BJ (cell line): ENCODE measurements around the gene CTAGE9. TPM values are rescaled to one million over a fixed set of nuclear protein-coding genes. Genes with fewer than 3 reads are reported as not detected.

Experiments
- CTCF ChIA-PET: fragments of 350-600 bp; formaldehyde crosslinking; extraction: SDS; loops from one replicate; lab custom pipeline; 2021; ENCODE audit warnings: antibody characterized with exemption, inconsistent platforms; lab: Yijun Ruan, JAX
- POLR2A ChIA-PET: fragments of 300-600 bp; sonication (Branson Sonifier 250); formaldehyde crosslinking; extraction: SDS; loops from one replicate; lab custom pipeline; 2021; ENCODE audit warnings: antibody characterized with exemption; lab: Charles Lee
- DNase-seq: peaks from one replicate; pipeline ENCODE4 v3.0.0-alpha.2; 2011; ENCODE audit warnings: low read depth
- H3K27me3 ChIP-seq: 2 replicates; pipeline ENCODE4 v1.6.0; 2011; ENCODE audit warnings: low read length; ENCODE audit not compliant: control insufficient read depth, insufficient read depth
- H3K36me3 ChIP-seq: 2 replicates; pipeline ENCODE4 v1.5.1; 2011; ENCODE audit warnings: low read length; ENCODE audit not compliant: control insufficient read depth, insufficient read depth
- H3K4me3 ChIP-seq: 2 replicates; pipeline ENCODE4 v1.5.1; 2011; ENCODE audit warnings: low read depth, mild to moderate bottlenecking, control low read depth, low read length
- polyA plus RNA-seq: library from polyadenylated mRNA; depleted of rRNA; stranded (reverse); fragments of >200 nt; gene quantifications from 2 replicates; pipeline ENCODE4 v1.2.3, GENCODE V29; 2011
- TF ChIP-seq, protein P1 (sequence below): IDR thresholded peaks from 2 replicates; pipeline ENCODE4 v1.5.1; 2011; ENCODE audit warnings: low read depth, mild to moderate bottlenecking, control low read depth, inconsistent platforms, low read length, moderate library complexity; ENCODE audit not compliant: insufficient read depth

CTAGE9 gene
- polyA plus RNA-seq, 1 experiment: not detected

DNA sequence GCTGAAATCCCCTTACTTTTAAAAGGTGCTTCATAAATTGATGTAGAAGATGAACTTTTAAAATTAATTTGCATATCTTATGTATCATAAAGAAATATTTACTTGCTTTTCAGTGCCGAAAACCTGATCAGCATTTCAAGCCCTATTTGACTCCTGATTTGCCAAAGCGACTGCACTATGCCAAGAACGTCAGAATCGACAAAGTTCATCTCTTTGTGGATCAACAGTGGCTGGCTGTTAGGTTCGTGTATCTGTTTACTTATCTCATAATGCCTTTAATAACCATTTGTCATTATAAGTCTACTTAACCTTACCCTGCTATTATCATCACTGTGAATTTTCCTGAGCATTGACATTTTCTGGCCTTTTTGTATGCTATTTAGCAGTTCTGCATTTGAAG, 17.4 kb downstream of the CTAGE9 start:
- H3K4me3 ChIP-seq: no peak overlapping the region
- DNase-seq: no peak
- POLR2A ChIA-PET: no interaction called here

DNA sequence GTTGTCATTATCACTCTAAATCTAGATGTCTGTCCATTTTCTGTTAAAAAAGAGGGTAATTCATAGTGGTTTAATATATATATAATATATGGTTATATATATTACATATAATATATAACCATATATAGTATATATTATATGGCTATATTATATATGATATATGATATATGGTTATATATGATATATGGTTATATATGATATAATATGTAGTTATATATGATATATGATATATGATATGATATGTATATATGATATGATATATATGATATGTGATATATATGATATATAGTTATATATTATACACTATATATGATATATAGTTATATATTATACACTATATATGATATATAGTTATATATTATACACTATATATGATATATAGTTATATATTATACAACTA, 18.2 kb downstream of the CTAGE9 start:
- no peak overlapping the region for H3K4me3 ChIP-seq
- no peaks in the 10 kb centered on the region for H3K27me3 ChIP-seq
- no peak for DNase-seq
- POLR2A ChIA-PET: no interaction called here
- no peaks in the 10 kb centered on the region for H3K36me3 ChIP-seq
- TF ChIP-seq, protein P1, sequence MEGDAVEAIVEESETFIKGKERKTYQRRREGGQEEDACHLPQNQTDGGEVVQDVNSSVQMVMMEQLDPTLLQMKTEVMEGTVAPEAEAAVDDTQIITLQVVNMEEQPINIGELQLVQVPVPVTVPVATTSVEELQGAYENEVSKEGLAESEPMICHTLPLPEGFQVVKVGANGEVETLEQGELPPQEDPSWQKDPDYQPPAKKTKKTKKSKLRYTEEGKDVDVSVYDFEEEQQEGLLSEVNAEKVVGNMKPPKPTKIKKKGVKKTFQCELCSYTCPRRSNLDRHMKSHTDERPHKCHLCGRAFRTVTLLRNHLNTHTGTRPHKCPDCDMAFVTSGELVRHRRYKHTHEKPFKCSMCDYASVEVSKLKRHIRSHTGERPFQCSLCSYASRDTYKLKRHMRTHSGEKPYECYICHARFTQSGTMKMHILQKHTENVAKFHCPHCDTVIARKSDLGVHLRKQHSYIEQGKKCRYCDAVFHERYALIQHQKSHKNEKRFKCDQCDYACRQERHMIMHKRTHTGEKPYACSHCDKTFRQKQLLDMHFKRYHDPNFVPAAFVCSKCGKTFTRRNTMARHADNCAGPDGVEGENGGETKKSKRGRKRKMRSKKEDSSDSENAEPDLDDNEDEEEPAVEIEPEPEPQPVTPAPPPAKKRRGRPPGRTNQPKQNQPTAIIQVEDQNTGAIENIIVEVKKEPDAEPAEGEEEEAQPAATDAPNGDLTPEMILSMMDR: no peak
- CTCF ChIA-PET: interaction anchor here (5.4 kb wide), 1 partner anchor 220 kb away, joined by 144 read pairs; no protein-coding TSS in a partner anchor

More for the DNA sequence above, 17.4 kb downstream of the CTAGE9 start:
- TF ChIP-seq, protein P1: no peak
- CTCF ChIA-PET: interaction anchor here (2.6 to 5.4 kb wide), 3 partner anchors 214 to 225 kb away, joined by 12 to 144 read pairs (median 41); no protein-coding TSS in a partner anchor
- H3K27me3 ChIP-seq: no peaks in the 10 kb centered on the region
- H3K36me3 ChIP-seq: no peaks in the 10 kb centered on the region

DNA sequence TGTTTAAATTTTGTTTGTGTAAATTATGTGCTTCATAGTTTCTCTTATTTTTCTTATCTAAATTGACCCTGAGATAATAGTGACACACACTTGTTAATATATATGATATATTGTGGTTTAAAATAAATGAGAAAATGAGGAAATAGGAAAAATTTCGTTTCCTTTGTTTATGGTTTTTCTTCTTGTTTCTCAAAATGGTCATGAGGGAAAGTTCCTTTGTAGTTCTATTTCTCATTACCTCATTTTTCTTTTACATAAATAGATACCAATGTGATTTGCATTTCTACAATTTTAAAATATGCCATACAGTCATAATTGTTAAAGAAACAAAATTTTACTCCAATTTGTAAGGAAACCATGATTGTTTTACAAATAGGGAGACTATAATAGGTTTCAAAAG, 18.8 kb downstream of the CTAGE9 start:
- H3K36me3 ChIP-seq: no peaks in the 10 kb centered on the region
- H3K27me3 ChIP-seq: no peaks in the 10 kb centered on the region
- ChIA-PET POLR2A (no interaction called here), CTCF (interaction anchor here (0.6 kb wide), 1 partner anchor 223 kb away, joined by 3 read pairs; no protein-coding TSS in a partner anchor)
- TF ChIP-seq, protein P1: no peak
- H3K4me3 ChIP-seq: no peak overlapping the region
- no peak for DNase-seq

DNA sequence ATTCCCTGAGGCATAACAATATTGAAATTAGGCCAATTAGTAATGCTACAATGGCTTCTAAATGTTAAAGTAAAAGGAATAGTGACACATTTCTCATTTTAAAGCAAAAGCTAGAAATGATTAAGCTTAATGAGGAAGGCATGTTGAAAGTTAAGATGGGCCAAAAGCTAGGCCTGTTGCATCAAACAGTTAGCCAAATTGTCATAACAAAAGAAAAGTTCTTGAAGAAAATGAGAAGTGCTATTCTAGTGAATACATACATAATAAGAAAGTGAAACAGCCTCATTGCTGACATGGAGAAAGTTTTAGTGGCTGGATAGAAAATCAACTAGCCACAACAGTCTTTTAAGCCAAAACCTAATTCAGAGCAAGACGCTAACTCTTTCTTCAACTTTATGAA, 22.5 kb downstream of the CTAGE9 start:
- DNase-seq: no peak
- ChIA-PET POLR2A (no interaction called here), CTCF (interaction anchor here (2.3 kb wide), 1 partner anchor 227 kb away, joined by 9 read pairs; no protein-coding TSS in a partner anchor)
- H3K4me3 ChIP-seq: no peak overlapping the region
- H3K36me3 ChIP-seq: no peaks in the 10 kb centered on the region
- H3K27me3 ChIP-seq: no peaks in the 10 kb centered on the region
- TF ChIP-seq, protein P1: no peak

DNA sequence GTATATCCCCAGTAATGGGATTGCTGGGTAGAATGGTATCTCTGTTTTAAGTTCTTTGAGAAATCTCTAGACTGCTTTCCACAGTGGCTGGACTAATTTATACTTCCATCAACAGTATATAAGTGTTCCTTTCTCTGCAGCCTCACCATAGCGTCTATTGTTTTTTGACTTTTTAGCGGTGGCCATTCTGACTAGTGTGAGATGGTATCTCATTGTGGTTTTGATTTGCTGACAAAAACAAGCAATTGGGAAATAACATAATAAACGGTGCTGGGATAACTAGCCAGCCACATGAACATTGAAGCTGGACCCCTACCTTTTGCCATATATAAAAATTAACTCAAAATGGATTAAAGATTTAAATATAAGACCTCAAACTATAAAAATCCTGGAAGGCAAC, 23.8 kb downstream of the CTAGE9 start:
- Histone ChIP-seq H3K27me3 (no peaks in the 10 kb centered on the region), H3K36me3 (no peaks in the 10 kb centered on the region), H3K4me3 (no peak overlapping the region)
- no peak for DNase-seq
- TF ChIP-seq, protein P1: no peak
- POLR2A ChIA-PET: no interaction called here
- CTCF ChIA-PET: interaction anchor here (0.7 kb wide), 1 partner anchor 14 kb away, joined by 3 read pairs; no protein-coding TSS in a partner anchor
